CD4-positive, alpha-beta T cell treated with Interleukin-4 for 4 hours (primary cell): ENCODE measurements around the gene PRR35.
A peak's percentile ranks its signal among the peaks of the same experiment; 100 is the strongest.

ENCODE experiments used
- DNase-seq: peaks from one replicate; pipeline ENCODE4 v3.0.0-alpha.2; 2020

Gene PRR35

GRCh38 chr16:582218-582613 lies 22.0 kb downstream of the PRR35 start:
- no peak for DNase-seq

DNA sequence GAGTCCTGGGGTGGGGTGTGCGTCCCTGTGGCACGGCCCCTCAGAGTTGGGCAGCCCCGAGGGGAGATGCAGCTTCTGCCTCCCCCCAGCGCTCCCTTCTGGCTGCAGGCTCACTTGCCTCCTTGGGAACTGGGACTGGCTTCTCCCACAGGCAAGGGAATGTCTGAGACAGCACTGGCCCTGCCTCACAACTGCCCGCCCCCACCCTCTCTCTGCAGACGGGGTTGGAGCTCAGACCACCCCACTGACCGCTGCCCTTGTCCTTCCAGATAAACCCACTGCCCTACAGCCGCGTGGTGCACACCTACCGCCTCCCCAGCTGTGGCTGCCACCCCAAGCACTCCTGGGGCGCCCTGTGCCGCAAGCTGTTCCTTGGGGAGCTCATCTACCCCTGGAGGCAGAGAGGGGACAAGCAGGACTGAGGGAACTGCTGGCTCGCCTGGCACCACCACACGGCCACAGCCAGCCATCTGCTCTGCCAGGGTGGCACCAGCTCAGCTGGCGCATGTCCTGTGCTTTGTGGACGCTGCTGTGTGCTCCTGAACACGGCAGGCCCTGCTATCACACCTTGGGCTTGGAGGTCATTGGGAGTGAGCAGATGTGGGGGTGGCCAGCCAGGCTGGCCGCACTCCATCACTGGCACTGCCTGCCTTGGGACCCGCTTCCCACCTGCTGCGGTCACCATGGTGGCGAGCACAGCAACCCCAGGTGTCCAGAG lies 22.6 kb downstream of the PRR35 start:
- DNase-seq = no peak

GRCh38 chr16:583470-583814 lies 23.2 kb downstream of the PRR35 start:
- DNase-seq = no peak

DNA sequence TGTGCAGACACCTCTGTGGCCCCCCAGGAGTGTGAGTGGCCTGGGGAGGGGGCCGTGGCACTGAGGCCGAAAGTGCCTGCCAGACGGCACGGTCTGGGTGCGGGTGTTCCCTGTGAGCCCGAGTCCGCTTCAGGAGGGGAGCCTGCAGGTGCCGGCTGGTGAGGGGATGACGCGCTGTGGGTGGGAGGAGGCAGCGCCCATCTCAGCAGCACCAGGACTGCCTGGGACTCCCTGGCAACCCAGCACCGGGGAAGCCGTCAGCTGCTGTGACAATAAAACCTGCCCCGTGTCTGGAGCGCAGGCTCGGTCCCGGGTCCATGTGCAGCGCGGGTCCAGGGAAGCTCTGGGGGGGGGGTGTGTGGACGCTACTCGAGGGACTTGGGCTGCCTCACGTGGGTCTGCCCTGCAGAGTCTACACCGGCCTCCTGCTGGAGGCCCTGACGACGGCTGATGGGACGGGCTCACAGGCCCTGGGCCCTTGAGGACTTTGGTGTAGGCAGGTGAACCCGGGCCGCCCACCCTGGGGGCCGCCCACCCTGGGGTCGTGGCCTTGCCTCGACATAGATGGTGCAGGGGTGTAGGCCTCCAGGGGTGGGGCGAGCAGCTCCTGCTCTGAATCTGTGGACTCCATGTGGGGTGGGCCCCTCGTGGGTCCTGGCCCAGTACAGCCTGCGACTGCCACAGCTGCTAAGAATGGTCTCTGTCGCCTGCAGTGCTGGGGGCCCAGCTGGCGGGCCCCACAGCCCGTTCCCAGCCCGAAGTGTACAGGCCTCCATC lies 23.8 kb downstream of the PRR35 start:
- no peak for DNase-seq

- DNase-seq = no peak
These were observed 25.2 kb downstream of the PRR35 start for GRCh38 chr16:585351-585750.

- DNase-seq = no peak
These were observed 26.0 kb downstream of the PRR35 start for GRCh38 chr16:586047-586644.

DNA sequence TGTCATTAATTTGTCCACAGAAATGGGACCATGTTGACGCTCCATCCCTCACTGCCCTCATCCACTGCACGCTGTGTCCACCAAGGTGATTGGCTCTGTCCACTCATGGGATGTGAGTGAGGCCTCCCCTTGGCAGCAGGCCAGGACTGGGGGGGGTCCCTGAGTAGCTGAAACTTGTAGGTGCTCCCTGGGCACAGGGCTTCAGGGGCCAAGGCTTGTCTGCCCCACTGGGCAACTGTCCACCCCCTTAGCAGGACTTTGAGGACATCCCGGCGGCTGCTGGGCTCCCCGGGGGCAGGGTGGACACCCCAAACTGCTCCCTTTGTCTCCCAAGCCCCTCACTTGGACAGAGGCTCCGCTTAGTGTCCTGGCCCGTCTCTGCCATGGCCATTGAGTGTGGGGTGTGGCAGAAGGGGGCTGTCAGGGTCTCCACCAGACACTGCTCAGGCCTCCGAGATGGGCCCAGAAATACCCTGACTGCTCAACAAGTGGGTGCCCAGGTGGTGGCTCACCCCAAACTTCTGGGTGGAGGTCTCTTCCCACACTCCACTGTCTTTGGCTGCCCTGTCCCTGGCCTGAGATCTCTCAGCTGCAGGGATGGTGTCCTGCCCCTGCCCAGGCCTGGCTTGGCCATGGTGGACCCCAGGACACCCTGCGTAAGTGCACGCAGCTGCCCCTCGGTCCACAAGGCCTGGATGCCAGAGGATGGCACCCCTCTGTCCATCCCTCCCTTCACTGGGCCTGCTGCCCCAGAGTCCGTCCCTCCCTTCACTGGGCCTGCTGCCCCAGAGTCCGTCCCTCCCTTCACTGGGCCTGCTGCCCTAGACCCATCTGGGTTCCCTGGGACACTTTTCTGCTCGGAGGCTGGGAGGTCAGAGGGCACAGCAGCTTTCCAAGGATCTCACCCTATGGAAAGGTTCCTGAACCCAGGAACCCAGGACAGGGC lies 26.7 kb downstream of the PRR35 start:
- DNase-seq = no peak

DNA sequence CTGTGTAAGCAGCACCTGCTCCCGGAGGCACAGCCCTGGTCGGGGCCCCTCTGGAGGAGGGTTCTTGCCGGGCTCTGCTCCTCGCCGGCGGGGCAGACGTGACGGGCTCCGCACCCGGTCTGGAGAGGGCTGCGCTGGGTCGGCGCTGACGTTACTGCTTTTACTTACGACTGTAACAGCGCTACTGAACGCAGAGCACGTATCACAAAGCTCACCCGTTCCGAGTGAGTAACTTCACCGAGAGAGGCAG lies 28.4 kb downstream of the PRR35 start:
- DNase-seq = no peak

GRCh38 chr16:588889-589657 lies 28.9 kb downstream of the PRR35 start:
- peak; percentile 97 for DNase-seq

DNA sequence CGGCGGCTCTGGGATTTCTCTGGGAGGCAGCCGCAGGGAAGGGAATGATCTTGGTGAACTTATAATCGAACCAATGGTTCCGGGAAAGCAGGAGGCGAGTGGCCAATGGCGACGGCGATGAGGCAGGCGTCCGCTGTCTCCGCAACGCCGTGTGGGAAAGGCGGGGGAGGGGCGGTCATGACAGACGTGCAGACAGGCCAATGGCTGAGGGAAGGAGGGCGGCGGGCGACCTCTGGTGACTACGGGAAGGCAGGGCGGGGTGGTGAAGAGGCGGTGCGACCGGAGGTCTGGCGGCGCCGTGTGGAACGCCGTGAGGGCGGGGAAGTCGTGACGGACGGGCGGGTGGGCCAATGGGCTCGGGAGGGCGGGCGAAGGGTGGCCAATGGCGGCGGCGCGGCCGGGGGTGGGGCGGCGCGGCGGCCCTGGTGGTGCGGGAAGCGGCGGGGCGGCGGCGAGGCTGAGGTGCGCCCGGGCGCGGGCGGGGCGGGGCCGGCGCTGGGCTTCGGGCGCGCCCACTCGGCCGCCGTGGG lies 29.5 kb downstream of the PRR35 start, which contains the start of gene RAB40C:
Gene RAB40C (plus strand): TSS at position 409 of the 530 bp plus-strand sequence. CDS start 226 bp downstream, outside the sequence.
- peak; percentile 99 for DNase-seq

- no peak for DNase-seq
These were observed 30.1 kb downstream of the PRR35 start for GRCh38 chr16:590188-590814.

GRCh38 chr16:590815-591200 lies 30.6 kb downstream of the PRR35 start:
- no peak for DNase-seq

GRCh38 chr16:591231-591630 lies 31.0 kb downstream of the PRR35 start:
- no peak for DNase-seq

- DNase-seq = no peak
These were observed 31.8 kb downstream of the PRR35 start for GRCh38 chr16:591892-592517.

DNA sequence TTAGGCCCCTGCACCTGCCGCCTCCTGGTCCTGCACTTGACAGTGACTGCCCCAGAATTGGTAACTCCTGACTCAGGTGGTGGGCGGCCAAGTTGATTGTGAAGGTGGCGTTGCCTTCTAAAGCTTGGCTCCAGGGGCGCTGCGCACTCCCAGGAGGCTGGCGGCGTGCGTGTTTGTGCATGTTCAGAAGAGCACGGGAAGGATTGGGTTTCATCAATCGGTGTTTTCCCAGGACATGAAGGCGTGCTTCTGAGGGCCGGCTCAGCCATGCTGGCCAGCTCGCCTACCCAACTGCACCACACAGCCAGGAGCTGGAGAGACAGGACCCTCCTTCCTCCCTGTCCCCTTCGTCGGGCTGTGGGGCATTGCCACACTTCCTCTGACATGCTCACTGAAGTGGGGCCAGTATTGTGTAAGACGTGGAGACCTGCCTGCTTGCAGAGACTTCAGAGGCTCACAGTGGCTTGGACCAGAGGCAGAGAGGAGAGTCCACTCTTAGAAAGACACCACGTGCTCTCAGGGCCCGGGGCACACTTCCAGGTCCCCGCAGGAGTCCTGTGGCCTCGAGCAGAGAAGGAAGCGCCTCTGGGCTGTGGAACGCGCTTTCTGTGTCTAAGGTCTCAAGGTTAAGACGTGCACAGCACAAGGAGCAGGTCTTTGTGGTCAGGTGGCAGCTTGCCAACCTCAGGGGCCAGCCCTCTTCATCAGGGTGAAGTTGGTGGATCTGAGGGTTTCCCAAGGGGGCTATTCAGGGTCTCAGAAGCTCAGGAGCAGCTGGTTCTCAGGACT lies 32.5 kb downstream of the PRR35 start:
- no peak for DNase-seq

GRCh38 chr16:593406-593805 lies 33.2 kb downstream of the PRR35 start:
- DNase-seq = no peak

GRCh38 chr16:593807-594206 lies 33.6 kb downstream of the PRR35 start:
- DNase-seq = no peak

DNA sequence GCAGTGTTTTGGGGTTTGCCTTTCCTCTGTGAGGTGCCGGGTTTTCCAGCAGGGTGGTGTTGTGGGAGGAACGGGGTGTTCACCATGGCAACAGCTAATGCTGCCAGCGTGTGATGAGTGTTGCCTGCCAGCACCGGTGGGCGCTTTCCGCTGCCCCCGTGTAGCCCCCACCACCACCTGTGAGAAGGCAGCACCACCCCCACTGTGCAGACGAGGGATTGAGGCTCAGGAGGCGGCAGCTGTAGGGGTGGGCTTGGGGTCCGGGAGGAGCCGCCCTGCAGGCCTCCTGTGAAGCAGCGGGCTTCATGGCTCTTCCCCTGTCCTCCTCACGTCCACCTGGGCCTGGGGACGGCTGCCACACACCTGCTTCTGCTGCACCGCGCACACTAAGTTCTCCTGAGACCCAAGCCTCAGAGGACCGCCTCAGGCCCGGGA lies 34.9 kb downstream of the PRR35 start:
- DNase-seq = no peak

DNA sequence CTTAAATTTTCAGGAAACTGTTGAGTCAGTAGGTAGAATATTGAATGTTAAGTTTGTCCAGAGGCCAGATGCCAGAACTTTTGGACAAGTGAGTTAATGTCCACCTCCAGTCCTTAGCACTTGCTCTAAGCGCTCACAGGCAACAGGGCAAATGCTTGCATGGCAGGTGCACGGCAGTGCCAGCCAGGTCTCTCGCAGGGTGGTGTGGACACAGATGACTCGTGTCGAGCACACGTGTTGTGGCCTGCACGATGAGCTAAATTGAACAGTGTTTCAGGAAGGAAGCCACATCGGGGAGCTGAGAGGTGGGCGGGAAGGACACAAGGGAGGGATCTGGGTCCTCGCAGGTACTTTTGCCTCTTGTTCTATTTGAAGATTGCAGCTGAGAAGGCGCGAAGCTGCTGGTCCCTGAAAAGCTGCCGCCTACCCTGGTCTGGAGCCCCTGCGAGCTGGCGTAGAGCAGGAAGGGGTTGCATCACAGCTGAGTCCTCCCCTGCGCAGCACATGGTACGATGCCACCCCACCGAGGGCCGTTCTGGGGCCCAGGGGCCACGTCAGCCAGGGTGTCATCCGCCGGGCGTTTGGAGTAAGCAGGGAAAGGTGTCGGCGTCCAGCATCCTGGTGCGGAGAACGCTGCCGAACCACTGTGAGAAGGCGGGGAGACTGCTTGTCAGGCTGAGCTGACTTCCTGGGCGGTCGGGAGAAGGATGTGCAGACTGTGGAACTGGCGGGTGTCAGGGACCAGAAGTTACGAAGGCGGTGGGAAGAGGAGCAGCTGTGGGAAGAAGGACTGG lies 35.9 kb downstream of the PRR35 start:
- no peak for DNase-seq

GRCh38 chr16:596736-597060 lies 36.5 kb downstream of the PRR35 start:
- DNase-seq = no peak
